Ovary (tissue), 9 donors: Measurements from ENCODE around the gene EPS8L1. TPM values are rescaled to one million over a fixed set of nuclear protein-coding genes. Genes with fewer than 3 reads are reported as not detected.
"Not testable (repeated sequence)": the region's sequence is repeated elsewhere in the genome, so short reads cannot be mapped to it uniquely, and the experiment has no call there.

ENCODE experiments used
- DNase-seq, 5 donors: peaks; one replicate each; pipeline ENCODE4 v3.0.0-alpha.2; 2019 to 2020
- H3K27ac ChIP-seq, 2 donors: fragments of 200-600 bp; one replicate each; pipeline versions ENCODE4 v1.5.1 to v1.8.0; 2019 to 2022
- H3K27me3 ChIP-seq: fragments of 200-600 bp; one replicate; pipeline ENCODE4 v1.8.0; 2022
- H3K36me3 ChIP-seq: fragments of 200-600 bp; sonication (generic); one replicate; pipeline ENCODE4 v1.5.1; 2019
- H3K4me1 ChIP-seq: one replicate; pipeline ENCODE4 v1.8.1; 2013; ENCODE audit warnings: mild to moderate bottlenecking, moderate library complexity; ENCODE audit not compliant: insufficient read depth
- H3K4me3 ChIP-seq: fragments of 200-600 bp; sonication (generic); one replicate; pipeline ENCODE4 v1.5.1; 2017
- H3K9me3 ChIP-seq, 2 donors: fragments of 200-600 bp in 1 of 2; sonication (generic) in 1 of 2; one replicate each; pipeline versions ENCODE4 v1.5.1 to v1.8.1; 2013 to 2019; ENCODE audit warnings: mild to moderate bottlenecking in 1 of 2, moderate library complexity in 1 of 2
- CTCF ChIP-seq, 3 donors: fragments of 450-650 bp in 2 of 3; fragments of 200-600 bp in 1 of 3; IDR thresholded peaks; one replicate each; pipeline versions ENCODE4 v1.5.1 to v1.8.0; 2016 to 2022; ENCODE audit warnings: antibody characterized with exemption in 3 of 3, mild to moderate bottlenecking in 1 of 3
- EP300 ChIP-seq: sonication (generic); formaldehyde crosslinking; IDR thresholded peaks from one replicate; pipeline ENCODE4 v1.6.1; 2017; ENCODE audit warnings: antibody characterized with exemption
- POLR2A ChIP-seq: fragments of 450-650 bp; IDR thresholded peaks from one replicate; pipeline ENCODE4 v1.6.1; 2017; ENCODE audit warnings: antibody characterized with exemption, mild to moderate bottlenecking, moderate library complexity
- WGBS, 3 donors: extraction: QIAGEN DNeasy Blood & Tissue Kit in 1 of 3; methylation state at CpG; one replicate each; pipeline versions ENCODE4 v1.1.5 to v1.1.7; 2013 to 2017; 5-methylcytosine and 5-hydroxymethylcytosine counted together
- intact Hi-C, 4 donors: fragments of 100-400 bp; cut with DNase I; formaldehyde crosslinking; loops; one replicate each; pipeline versions ENCODE4 v1.11.0 to v1.15.1; 2022 to 2023
- polyA plus RNA-seq, 2 donors: library from polyadenylated mRNA; stranded (reverse); fragments of 200-250 nt in 1 of 2; fragments of 350-450 nt in 1 of 2; fragmentation: Illumina TruSeq in 1 of 2; extraction: RNeasy Lipid Tissue Mini Kit (QIAGEN cat#74804) in 1 of 2; gene quantifications; one replicate each; pipeline ENCODE4 v1.2.3, GENCODE V29; 2013 to 2014
- total RNA-seq, 7 donors: library from RNA; depleted of rRNA in 2 of 7; stranded (reverse); fragments of >200 nt in 2 of 7; fragmentation: NEBNext Ultra II Directional in 3 of 7; extraction: Animal tissue kit (Norgen Biotek cat#: 25700) in 3 of 7; gene quantifications; one replicate each; pipeline versions ENCODE4 v1.1.0 to v1.2.4, GENCODE V29; 2016 to 2023
- donor health status: DM: no; HTN: no; CAD: no; lungs with moderate emphysema.
- donor health status: DM: no; HTN: no; CAD: no.
- donor health status: Bipolar disorder and iron deficiency.
- donor health status: DM: yes; HTN: yes; CAD: no.
- donor health status: DM: no; HTN: no; CAD: no.
- donor health status: DM: yes; HTN: yes; CAD: no.

The EPS8L1 gene
- total and polyA plus RNA-seq, 9 donors, result 0.87 to 142 (median 5.1) TPM

GRCh38 chr19:55036058-55036457 is 39.6 kb upstream of the EPS8L1 start:
- DNase-seq, result no peak
- H3K27ac ChIP-seq, result no peak overlapping the region
- H3K4me1 ChIP-seq, result no peaks in the 10 kb centered on the region
- no peak overlapping the region for H3K4me3 ChIP-seq
- H3K27me3 ChIP-seq, result no peaks in the 10 kb centered on the region
- H3K9me3 ChIP-seq, result no peaks in the 10 kb centered on the region
- intact Hi-C loops, result no loop called here
- TF ChIP-seq CTCF (IDR thresholded peaks at IDR 0.05) (no peak), EP300 (no peak), POLR2A (no peak)
- H3K36me3 ChIP-seq, result no peaks in the 10 kb centered on the region
- 75 to 91% (median 90%) methylated on average over 2 of the region's 2 CpGs for WGBS, 3 donors

- intact Hi-C loops, H3K4me1 ChIP-seq, H3K36me3 ChIP-seq, H3K4me3 ChIP-seq, DNase-seq, H3K27ac ChIP-seq, H3K9me3 ChIP-seq, H3K27me3 ChIP-seq: not testable (repeated sequence)
- WGBS, 3 donors, result 64 to 85% (median 70%) methylated on average over 6 of the region's 6 CpGs
These were observed 38.1 kb upstream of the EPS8L1 start for GRCh38 chr19:55037603-55038002.

GRCh38 chr19:55040654-55041053 is 35.0 kb upstream of the EPS8L1 start:
- H3K27me3 ChIP-seq, H3K4me1 ChIP-seq, DNase-seq, intact Hi-C loops, H3K9me3 ChIP-seq, H3K36me3 ChIP-seq, H3K27ac ChIP-seq, H3K4me3 ChIP-seq: not testable (repeated sequence)
- 87 to 90% (median 87%) methylated on average over 12 of the region's 12 CpGs for WGBS, 3 donors

- Histone ChIP-seq H3K27me3 (no peaks in the 10 kb centered on the region), H3K9me3 (no peaks in the 10 kb centered on the region), H3K4me1 (no peaks in the 10 kb centered on the region), H3K36me3 (no peaks in the 10 kb centered on the region), H3K4me3 (no peak overlapping the region), H3K27ac (no peak overlapping the region)
- DNase-seq, result no peak
- no peak for TF ChIP-seq EP300
- no peak for TF ChIP-seq CTCF (IDR thresholded peaks at IDR 0.05)
- TF ChIP-seq POLR2A, result no peak
- whole genome bisulfite sequencing, 3 donors, result 89 to 91% (median 91%) methylated on average over 10 of the region's 10 CpGs
- intact Hi-C loops, result no loop called here
These were observed 34.4 kb upstream of the EPS8L1 start for GRCh38 chr19:55041244-55041626.

GRCh38 chr19:55041627-55042343 is 33.9 kb upstream of the EPS8L1 start:
- Histone ChIP-seq H3K27me3 (no peaks in the 10 kb centered on the region), H3K4me3 (no peak overlapping the region), H3K36me3 (no peaks in the 10 kb centered on the region), H3K9me3 (no peaks in the 10 kb centered on the region), H3K27ac (no peak overlapping the region), H3K4me1 (no peaks in the 10 kb centered on the region)
- intact Hi-C loops, result no loop called here
- no peak for DNase-seq
- WGBS, 3 donors, result 81 to 83% (median 83%) methylated on average over 30 of the region's 30 CpGs
- TF ChIP-seq EP300 (no peak), POLR2A (no peak), CTCF (IDR thresholded peaks at IDR 0.05) (no peak)
